Thyroid gland (tissue), 4 donors: ENCODE measurements around the gene PAK1.

Source experiments
- POLR2A ChIP-seq, 2 donors: fragments of 450-650 bp; IDR thresholded peaks; one replicate each; pipeline ENCODE4 v1.6.1; 2017; ENCODE audit warnings: antibody characterized with exemption in 2 of 2, mild to moderate bottlenecking in 2 of 2, moderate library complexity in 1 of 2
- TF ChIP-seq, protein P1 (sequence below), 6 experiments: fragments of 200-600 bp in 3 of 6; fragments of 450-650 bp in 3 of 6; sonication (generic) in 3 of 6; IDR thresholded peaks; one replicate each; pipeline ENCODE4 v1.5.1; 2016 to 2019; ENCODE audit warnings: antibody characterized with exemption in 6 of 6, mild to moderate bottlenecking in 2 of 6, inconsistent platforms in 1 of 6, moderate library complexity in 1 of 6

GRCh38 chr11:77487790-77488189, 13.9 kb upstream of the PAK1 start:
- TF ChIP-seq, protein P1, sequence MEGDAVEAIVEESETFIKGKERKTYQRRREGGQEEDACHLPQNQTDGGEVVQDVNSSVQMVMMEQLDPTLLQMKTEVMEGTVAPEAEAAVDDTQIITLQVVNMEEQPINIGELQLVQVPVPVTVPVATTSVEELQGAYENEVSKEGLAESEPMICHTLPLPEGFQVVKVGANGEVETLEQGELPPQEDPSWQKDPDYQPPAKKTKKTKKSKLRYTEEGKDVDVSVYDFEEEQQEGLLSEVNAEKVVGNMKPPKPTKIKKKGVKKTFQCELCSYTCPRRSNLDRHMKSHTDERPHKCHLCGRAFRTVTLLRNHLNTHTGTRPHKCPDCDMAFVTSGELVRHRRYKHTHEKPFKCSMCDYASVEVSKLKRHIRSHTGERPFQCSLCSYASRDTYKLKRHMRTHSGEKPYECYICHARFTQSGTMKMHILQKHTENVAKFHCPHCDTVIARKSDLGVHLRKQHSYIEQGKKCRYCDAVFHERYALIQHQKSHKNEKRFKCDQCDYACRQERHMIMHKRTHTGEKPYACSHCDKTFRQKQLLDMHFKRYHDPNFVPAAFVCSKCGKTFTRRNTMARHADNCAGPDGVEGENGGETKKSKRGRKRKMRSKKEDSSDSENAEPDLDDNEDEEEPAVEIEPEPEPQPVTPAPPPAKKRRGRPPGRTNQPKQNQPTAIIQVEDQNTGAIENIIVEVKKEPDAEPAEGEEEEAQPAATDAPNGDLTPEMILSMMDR (IDR thresholded peaks at IDR 0.05), result no peak
- no peak for TF ChIP-seq POLR2A (IDR thresholded peaks at IDR 0.05)
